H1 (cell line): Measurements from ENCODE around the gene SLC30A2. TPM values are rescaled to one million over a fixed set of nuclear protein-coding genes. Genes with fewer than 3 reads are reported as not detected.

Source experiments
- CTCF ChIA-PET: fragments of 300-600 bp; sonication (Branson Sonifier 250); formaldehyde crosslinking; loops from one replicate; lab custom pipeline; 2021; ENCODE audit not compliant: partially characterized antibody; lab: Charles Lee
- POLR2A ChIA-PET: fragments of 300-600 bp; sonication (Branson Sonifier 250); formaldehyde crosslinking; loops from one replicate; lab custom pipeline; 2021; ENCODE audit warnings: inconsistent platforms; ENCODE audit not compliant: partially characterized antibody; lab: Charles Lee
- DNase-seq, 2 experiments: peaks; one replicate each; pipeline versions ENCODE4 v3.0.0 to v3.0.0-alpha.2; 2010 to 2022; ENCODE audit warnings: low spot score in 2 of 2, low read depth in 1 of 2, mixed read lengths in 1 of 2
- FAIRE-seq: peaks from 2 replicates; lab custom pipeline; 2011; peaks lifted over from hg19 to GRCh38; lab: Jason Lieb, UNC
- H2AFZ ChIP-seq: 2 replicates; pipeline ENCODE4 v1.8.1; 2012; ENCODE audit warnings: low read length, inconsistent platforms
- H2AK5ac ChIP-seq: 2 replicates; pipeline ENCODE4 v1.6.1; 2013; ENCODE audit warnings: low read depth, low read length
- H2BK120ac ChIP-seq: replicated peaks from 2 replicates; pipeline ENCODE3; 2013; ENCODE audit warnings: low read depth, low read length, inconsistent platforms
- H2BK12ac ChIP-seq: 2 replicates; pipeline ENCODE4 v1.6.1; 2013; ENCODE audit warnings: low read depth, low read length
- H2BK15ac ChIP-seq: 2 replicates; pipeline ENCODE4 v1.6.1; 2013; ENCODE audit warnings: low read length
- H2BK20ac ChIP-seq: 2 replicates; pipeline ENCODE4 v1.6.1; 2013; ENCODE audit warnings: low read length
- H2BK5ac ChIP-seq: 2 replicates; pipeline ENCODE4 v1.6.1; 2013; ENCODE audit warnings: low read depth, low read length
- H3K14ac ChIP-seq: 2 replicates; pipeline ENCODE4 v1.6.1; 2013; ENCODE audit warnings: inconsistent platforms; ENCODE audit not compliant: insufficient read length
- H3K18ac ChIP-seq: 2 replicates; pipeline ENCODE4 v1.6.1; 2013; ENCODE audit warnings: low read length; ENCODE audit errors: extremely low read depth
- H3K23ac ChIP-seq: 2 replicates; pipeline ENCODE4 v1.6.1; 2013; ENCODE audit warnings: inconsistent platforms; ENCODE audit not compliant: insufficient read length
- H3K23me2 ChIP-seq: 2 replicates; pipeline ENCODE4 v1.6.1; 2013; ENCODE audit warnings: low read depth, low read length
- H3K27ac ChIP-seq: 2 replicates; pipeline ENCODE4 v1.6.1; 2011; ENCODE audit warnings: low read depth, low read length, inconsistent platforms
- H3K27me3 ChIP-seq, 4 experiments: replicated peaks in 1 of 4; 1 replicate in 1 of 4; 2 replicates in 3 of 4; pipeline versions ENCODE4 v1.6.1 to v1.8.1; 2011 to 2013; ENCODE audit warnings: low read length in 3 of 4, mild to moderate bottlenecking in 3 of 4, inconsistent platforms in 2 of 4, mixed read lengths in 2 of 4, moderate library complexity in 1 of 4; ENCODE audit not compliant: control insufficient read depth in 3 of 4, insufficient read depth in 3 of 4; ENCODE audit errors: extremely low read depth in 1 of 4
- H3K36me3 ChIP-seq, 4 experiments: 2 replicates each; pipeline versions ENCODE4 v1.6.1 to v1.8.1; 2011 to 2013; ENCODE audit warnings: mild to moderate bottlenecking in 4 of 4, low read length in 3 of 4, moderate library complexity in 2 of 4, control low read depth in 1 of 4, inconsistent platforms in 1 of 4; ENCODE audit not compliant: insufficient read depth in 4 of 4, control insufficient read depth in 2 of 4
- H3K4ac ChIP-seq: replicated peaks from 2 replicates; pipeline ENCODE3; 2013; ENCODE audit warnings: low read length, low read depth, mixed read lengths, inconsistent platforms; ENCODE audit not compliant: insufficient read length
- H3K4me1 ChIP-seq, 4 experiments: replicated peaks in 1 of 4; 1 replicate in 1 of 4; 2 replicates in 3 of 4; pipeline versions ENCODE4 v1.6.1 to v1.8.1; 2011 to 2013; ENCODE audit warnings: low read length in 3 of 4, inconsistent platforms in 2 of 4, mixed read lengths in 1 of 4; ENCODE audit not compliant: insufficient read depth in 4 of 4, control insufficient read depth in 3 of 4
- H3K4me2 ChIP-seq, 2 experiments: 2 replicates each; pipeline versions ENCODE4 v1.6.1 to v1.8.1; 2011 to 2013; ENCODE audit warnings: low read depth in 2 of 2, low read length in 2 of 2, control low read depth in 1 of 2, inconsistent platforms in 1 of 2, mild to moderate bottlenecking in 1 of 2; ENCODE audit not compliant: insufficient read depth in 1 of 2
- H3K4me3 ChIP-seq, 4 experiments: fragments of 200-600, 300-600 bp in 1 of 4; sonication (generic), shearing (Covaris generic), sonication (Bioruptor Twin) in 1 of 4; 2 replicates each; pipeline versions ENCODE4 v1.5.1 to v1.8.1; 2011 to 2016; ENCODE audit warnings: low read length in 4 of 4, low read depth in 3 of 4, control low read depth in 2 of 4, inconsistent platforms in 2 of 4, mild to moderate bottlenecking in 2 of 4, mixed read lengths in 1 of 4, moderate library complexity in 1 of 4; ENCODE audit not compliant: insufficient read depth in 2 of 4; ENCODE audit errors: extremely low read depth in 1 of 4
- H3K56ac ChIP-seq: replicated peaks from 2 replicates; pipeline ENCODE3; 2013; ENCODE audit warnings: low read depth, mild to moderate bottlenecking, mixed read lengths, low read length, inconsistent platforms; ENCODE audit not compliant: insufficient read length
- H3K79me1 ChIP-seq: 2 replicates; pipeline ENCODE4 v1.6.1; 2013; ENCODE audit warnings: low read depth, low read length, control low read depth
- H3K79me2 ChIP-seq, 2 experiments: 2 replicates each; pipeline versions ENCODE4 v1.6.1 to v1.8.1; 2012 to 2013; ENCODE audit warnings: low read length in 2 of 2, mild to moderate bottlenecking in 2 of 2, inconsistent platforms in 1 of 2; ENCODE audit not compliant: insufficient read depth in 2 of 2, control insufficient read depth in 1 of 2
- H3K9ac ChIP-seq, 4 experiments: replicated peaks in 1 of 4; 1 replicate in 1 of 4; 2 replicates in 3 of 4; pipeline versions ENCODE4 v1.6.1 to v1.8.1; 2011 to 2013; ENCODE audit warnings: low read depth in 3 of 4, low read length in 3 of 4, control low read depth in 2 of 4, mild to moderate bottlenecking in 2 of 4, moderate library complexity in 2 of 4, inconsistent platforms in 1 of 4; ENCODE audit errors: extremely low read depth in 1 of 4
- H3K9me3 ChIP-seq, 2 experiments: 2 replicates each; pipeline versions ENCODE4 v1.6.1 to v1.8.1; 2012 to 2013; ENCODE audit warnings: mild to moderate bottlenecking in 2 of 2, moderate library complexity in 2 of 2, control low read depth in 1 of 2, inconsistent platforms in 1 of 2, low read depth in 1 of 2, low read length in 1 of 2, mixed read lengths in 1 of 2; ENCODE audit not compliant: insufficient read depth in 2 of 2
- H4K20me1 ChIP-seq, 2 experiments: replicated peaks in 1 of 2; 2 replicates each; pipeline versions ENCODE3 to v1.8.1; 2011 to 2013; ENCODE audit warnings: inconsistent platforms in 2 of 2, low read length in 2 of 2, mild to moderate bottlenecking in 1 of 2; ENCODE audit not compliant: insufficient read depth in 2 of 2, control insufficient read depth in 1 of 2
- H4K5ac ChIP-seq: 2 replicates; pipeline ENCODE4 v1.6.1; 2013; ENCODE audit warnings: low read length, low read depth, mixed read lengths, inconsistent platforms; ENCODE audit not compliant: insufficient read length
- H4K8ac ChIP-seq: 2 replicates; pipeline ENCODE4 v1.8.0; 2013; ENCODE audit warnings: mild to moderate bottlenecking, moderate library complexity, low read length, inconsistent platforms; ENCODE audit not compliant: insufficient read depth; ENCODE audit errors: extremely low read depth
- H4K91ac ChIP-seq: replicated peaks from 2 replicates; pipeline ENCODE3; 2013; ENCODE audit warnings: low read length, mixed read lengths, inconsistent platforms; ENCODE audit not compliant: insufficient read length
- ASH2L ChIP-seq: fragments of 200-600, 300-600 bp; sonication (generic); IDR thresholded peaks from one replicate; pipeline ENCODE4 v1.7.1; 2017; ENCODE audit warnings: low read length
- CBX8 ChIP-seq: fragments of 300-800, 300-1000 bp; sonication (generic); IDR thresholded peaks from 2 replicates; pipeline ENCODE4 v1.7.1; 2016; ENCODE audit warnings: low read depth, low read length, borderline replicate concordance
- CHD1 ChIP-seq: IDR thresholded peaks from 2 replicates; pipeline ENCODE4 v1.6.1; 2012; ENCODE audit warnings: low read depth, low read length, improper control_type of control experiment
- TAF1 ChIP-seq: IDR thresholded peaks from 2 replicates; pipeline ENCODE4 v1.6.1; 2011; ENCODE audit warnings: mild to moderate bottlenecking, low read depth, low read length
- YY1 ChIP-seq: IDR thresholded peaks from 2 replicates; pipeline ENCODE4 v1.6.1; 2011; ENCODE audit warnings: low read depth, mild to moderate bottlenecking, low read length
- WGBS, 2 experiments: shearing (Covaris generic) in 1 of 2; methylation state at CpG; one replicate each; pipeline versions ENCODE4 v1.1.6 to v1.1.7; 2013 to 2015; ENCODE audit warnings: low lambda C conversion rate in 2 of 2, mixed read lengths in 2 of 2, inconsistent platforms in 1 of 2, low coverage in 1 of 2, missing lambda C conversion rate in 1 of 2; ENCODE audit not compliant: insufficient replicate concordance in 2 of 2, insufficient coverage in 1 of 2, insufficient read length in 1 of 2; ENCODE audit errors: extremely low coverage in 1 of 2, missing lambda C conversion rate in 1 of 2; 5-methylcytosine and 5-hydroxymethylcytosine counted together
- polyA plus RNA-seq, 7 experiments: library from polyadenylated mRNA; depleted of rRNA in 3 of 7; stranded (reverse) in 5 of 7; unstranded in 2 of 7; fragments of >200 nt in 5 of 7; fragments of 200-250 nt in 2 of 7; gene quantifications; 1 replicate in 5 of 7; 2 replicates in 1 of 7; 4 replicates in 1 of 7; pipeline versions ENCODE4 v1.2.1 to v1.2.3, GENCODE V29; 2011 to 2013; ENCODE audit warnings: missing spikeins in 2 of 7, mixed read lengths in 2 of 7
- total RNA-seq: library from RNA; stranded (reverse); fragmentation: NEBNext Ultra II Directional; extraction: Animal tissue kit (Norgen Biotek cat#: 25700); gene quantifications from 2 replicates; pipeline ENCODE4 v1.2.1, GENCODE V29; 2021

SLC30A2 gene
- total and polyA plus RNA-seq, 2 of the 8 experiments (the other 6 are each of a cell fraction or from before 2014, with no cell fraction given): 0.19 to 0.76 TPM

DNA sequence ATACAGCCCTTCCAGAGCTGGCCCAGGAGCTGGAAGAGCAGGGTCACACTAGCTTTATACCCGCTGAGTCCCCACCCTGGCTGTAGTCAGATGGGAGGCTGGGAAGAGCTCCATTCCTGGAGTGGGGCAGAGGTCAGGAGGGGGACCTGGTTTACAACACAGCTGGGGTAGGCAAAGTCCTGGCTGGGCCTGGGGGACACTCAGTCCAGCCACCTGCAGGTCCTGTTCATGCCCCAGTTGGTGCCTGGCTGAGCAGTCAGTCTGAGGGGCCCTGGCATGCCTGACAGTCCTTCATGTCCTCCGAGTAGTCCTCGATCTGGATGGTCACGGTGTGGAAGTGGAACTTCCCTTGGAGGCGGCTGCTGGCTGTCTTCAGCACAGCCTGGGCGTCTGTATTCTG, 7.0 kb downstream of the SLC30A2 start:
- POLR2A ChIA-PET: interaction anchor here (1.4 kb wide), 1 partner anchor 106 kb away, joined by 3 read pairs; no protein-coding TSS in a partner anchor
- H3K27me3 ChIP-seq: peaks cover 6 to 38% (median 26%) of the 10 kb centered on the region in 4 experiments
- peaks cover 0 to 8% (median 6%) of the 10 kb centered on the region in 4 experiments; a peak in 5 of 7 replicates for H3K4me1 ChIP-seq
- FAIRE-seq (no peak), DNase-seq (no peak)
- H2AFZ ChIP-seq: no peak overlapping the region
- no peak overlapping the region for H2BK120ac ChIP-seq
- H3K9me3 ChIP-seq: no peaks in the 10 kb centered on the region
- H3K18ac ChIP-seq: no peak overlapping the region
- H2AK5ac ChIP-seq: no peak overlapping the region
- H3K4ac ChIP-seq: no peak overlapping the region
- H3K9ac ChIP-seq: no peak overlapping the region
- no peaks in the 10 kb centered on the region for H3K36me3 ChIP-seq
- H3K14ac ChIP-seq: no peak overlapping the region
- no peak overlapping the region for H3K4me2 ChIP-seq
- no peak overlapping the region for H3K4me3 ChIP-seq
- no peak overlapping the region for H3K27ac ChIP-seq
- no peak overlapping the region for H2BK15ac ChIP-seq
- no peak overlapping the region for H2BK12ac ChIP-seq
- H3K79me1 ChIP-seq: no peaks in the 10 kb centered on the region
- no peak for TF ChIP-seq YY1
- no peak for TF ChIP-seq TAF1
- TF ChIP-seq ASH2L: no peak
- TF ChIP-seq CBX8: no peak
- TF ChIP-seq CHD1: no peak
- no peaks in the 10 kb centered on the region for H4K20me1 ChIP-seq
- no peak overlapping the region for H4K8ac ChIP-seq
- H3K56ac ChIP-seq: no peak overlapping the region
- 89% methylated on average over 6 of the region's 6 CpGs; no CpG with 5 or more reads in 1 of the 2 experiments for WGBS, 2 experiments
- CTCF ChIA-PET: interaction anchor here (0.8 to 1.8 kb wide), 6 partner anchors 12 to 109 kb away, joined by 3 to 10 read pairs (median 4); no protein-coding TSS in a partner anchor
- H2BK5ac ChIP-seq: no peak overlapping the region
- H4K5ac ChIP-seq: no peak overlapping the region
- no peak overlapping the region for H3K23ac ChIP-seq
- no peak overlapping the region for H4K91ac ChIP-seq
- no peak overlapping the region for H2BK20ac ChIP-seq
- peaks cover 9% of the 10 kb centered on the region; the same call in 1 of the 2 replicates for H3K23me2 ChIP-seq
- H3K79me2 ChIP-seq: no peaks in the 10 kb centered on the region
